Measurements from ENCODE around the gene CES1. TPM values are rescaled to one million over a fixed set of nuclear protein-coding genes. Genes with fewer than 3 reads are reported as not detected.

CES1 gene
- total RNA-seq, 1 experiment from 2014 or later, result 1.5 TPM

DNA sequence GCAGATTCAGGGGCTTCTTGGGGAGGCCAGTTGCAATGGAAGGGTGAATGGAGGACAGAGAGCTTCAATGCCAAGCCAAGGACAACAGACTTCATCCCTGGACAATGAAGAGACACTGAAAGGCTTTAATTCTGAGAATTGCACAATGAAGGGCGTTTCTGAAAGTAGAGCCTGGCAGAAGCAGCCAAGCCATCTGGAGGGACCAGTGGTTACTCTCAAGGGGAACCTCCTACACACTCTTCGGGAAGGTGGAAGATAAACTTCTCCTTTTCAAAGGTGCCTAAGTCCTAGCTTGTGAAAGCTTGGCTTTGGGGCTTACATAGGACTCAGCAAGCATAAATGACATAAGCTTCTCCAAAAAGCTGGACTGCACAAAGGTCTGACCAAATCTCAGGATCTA lies 6.2 kb upstream of the CES1 start:
- Mint-ChIP-seq H3K9me3 (no peaks in the 10 kb centered on the region), H3K27ac (no peak overlapping the region), H3K27me3 (ENCODE audit: low read depth) (no peaks in the 10 kb centered on the region), H3K36me3 (no peaks in the 10 kb centered on the region), H3K4me1 (peaks cover 7% of the 10 kb centered on the region; the same call in 1 of the 2 replicates), H3K4me3 (no peak overlapping the region)
- POLR2A ChIA-PET, result no interaction called here
- TF ChIP-seq, protein P1, sequence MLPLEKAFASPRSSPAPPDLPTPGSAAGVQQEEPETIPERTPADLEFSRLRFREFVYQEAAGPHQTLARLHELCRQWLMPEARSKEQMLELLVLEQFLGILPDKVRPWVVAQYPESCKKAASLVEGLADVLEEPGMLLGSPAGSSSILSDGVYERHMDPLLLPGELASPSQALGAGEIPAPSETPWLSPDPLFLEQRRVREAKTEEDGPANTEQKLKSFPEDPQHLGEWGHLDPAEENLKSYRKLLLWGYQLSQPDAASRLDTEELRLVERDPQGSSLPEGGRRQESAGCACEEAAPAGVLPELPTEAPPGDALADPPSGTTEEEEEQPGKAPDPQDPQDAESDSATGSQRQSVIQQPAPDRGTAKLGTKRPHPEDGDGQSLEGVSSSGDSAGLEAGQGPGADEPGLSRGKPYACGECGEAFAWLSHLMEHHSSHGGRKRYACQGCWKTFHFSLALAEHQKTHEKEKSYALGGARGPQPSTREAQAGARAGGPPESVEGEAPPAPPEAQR (CRISPR knock-in tag; IDR thresholded peaks at IDR 0.05), result no peak
- no peak for TF ChIP-seq RORB (CRISPR knock-in tag; IDR thresholded peaks at IDR 0.05)
- TF ChIP-seq RELA (CRISPR knock-in tag; IDR thresholded peaks at IDR 0.05; ENCODE audit: borderline replicate concordance), result no peak
- TF ChIP-seq, protein P2, sequence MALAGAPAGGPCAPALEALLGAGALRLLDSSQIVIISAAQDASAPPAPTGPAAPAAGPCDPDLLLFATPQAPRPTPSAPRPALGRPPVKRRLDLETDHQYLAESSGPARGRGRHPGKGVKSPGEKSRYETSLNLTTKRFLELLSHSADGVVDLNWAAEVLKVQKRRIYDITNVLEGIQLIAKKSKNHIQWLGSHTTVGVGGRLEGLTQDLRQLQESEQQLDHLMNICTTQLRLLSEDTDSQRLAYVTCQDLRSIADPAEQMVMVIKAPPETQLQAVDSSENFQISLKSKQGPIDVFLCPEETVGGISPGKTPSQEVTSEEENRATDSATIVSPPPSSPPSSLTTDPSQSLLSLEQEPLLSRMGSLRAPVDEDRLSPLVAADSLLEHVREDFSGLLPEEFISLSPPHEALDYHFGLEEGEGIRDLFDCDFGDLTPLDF (CRISPR knock-in tag; IDR thresholded peaks at IDR 0.05), result no peak
- TF ChIP-seq PRRX2 (CRISPR knock-in tag; IDR thresholded peaks at IDR 0.05), result no peak
- no peak for TF ChIP-seq ATF1 (CRISPR knock-in tag; IDR thresholded peaks at IDR 0.05)
- no peak for TF ChIP-seq ESRRA (CRISPR knock-in tag; IDR thresholded peaks at IDR 0.05; ENCODE audit: borderline replicate concordance)
- TF ChIP-seq TP53 (CRISPR knock-in tag; IDR thresholded peaks at IDR 0.05), result no peak
- TF ChIP-seq, protein P3, sequence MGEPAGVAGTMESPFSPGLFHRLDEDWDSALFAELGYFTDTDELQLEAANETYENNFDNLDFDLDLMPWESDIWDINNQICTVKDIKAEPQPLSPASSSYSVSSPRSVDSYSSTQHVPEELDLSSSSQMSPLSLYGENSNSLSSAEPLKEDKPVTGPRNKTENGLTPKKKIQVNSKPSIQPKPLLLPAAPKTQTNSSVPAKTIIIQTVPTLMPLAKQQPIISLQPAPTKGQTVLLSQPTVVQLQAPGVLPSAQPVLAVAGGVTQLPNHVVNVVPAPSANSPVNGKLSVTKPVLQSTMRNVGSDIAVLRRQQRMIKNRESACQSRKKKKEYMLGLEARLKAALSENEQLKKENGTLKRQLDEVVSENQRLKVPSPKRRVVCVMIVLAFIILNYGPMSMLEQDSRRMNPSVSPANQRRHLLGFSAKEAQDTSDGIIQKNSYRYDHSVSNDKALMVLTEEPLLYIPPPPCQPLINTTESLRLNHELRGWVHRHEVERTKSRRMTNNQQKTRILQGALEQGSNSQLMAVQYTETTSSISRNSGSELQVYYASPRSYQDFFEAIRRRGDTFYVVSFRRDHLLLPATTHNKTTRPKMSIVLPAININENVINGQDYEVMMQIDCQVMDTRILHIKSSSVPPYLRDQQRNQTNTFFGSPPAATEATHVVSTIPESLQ (CRISPR knock-in tag; IDR thresholded peaks at IDR 0.05), result no peak
- TF ChIP-seq ZNF671 (CRISPR knock-in tag; IDR thresholded peaks at IDR 0.05), result no peak
- CTCF ChIA-PET, result interaction anchor here (1.0 to 1.5 kb wide), 2 partner anchors 126 to 375 kb away, joined by 5 to 8 read pairs; no protein-coding TSS in a partner anchor
- ATAC-seq (no peak), DNase-seq (ENCODE audit: low spot score) (no peak)

DNA sequence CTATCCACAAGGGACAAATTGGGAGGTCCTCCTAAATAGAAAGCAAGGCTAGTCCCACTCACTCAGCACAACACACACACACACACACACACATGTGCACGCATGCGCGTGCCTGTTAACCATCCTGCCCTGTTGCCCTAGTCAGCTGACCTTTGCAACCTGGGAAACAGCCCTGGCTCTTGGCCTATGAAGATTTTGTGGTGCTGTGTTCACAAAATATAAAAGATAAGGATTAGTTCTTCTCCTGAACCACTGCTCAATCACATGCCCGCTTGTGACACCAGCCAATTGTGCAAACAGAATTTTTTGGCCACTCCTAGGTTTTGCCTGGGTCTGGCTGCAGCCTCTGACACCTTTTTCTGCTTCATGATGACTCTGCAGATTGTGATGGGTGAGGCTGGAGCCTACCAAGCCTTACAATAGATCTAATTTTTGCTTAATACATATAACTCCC lies 3.3 kb upstream of the CES1 start:
- no peak for TF ChIP-seq NFYB (CRISPR knock-in tag; conservative IDR thresholded peaks at IDR 0.05; ENCODE audit: low read depth)
- TF ChIP-seq ZNF232 (CRISPR knock-in tag; IDR thresholded peaks at IDR 0.05), result no peak
- TF ChIP-seq, protein P4, sequence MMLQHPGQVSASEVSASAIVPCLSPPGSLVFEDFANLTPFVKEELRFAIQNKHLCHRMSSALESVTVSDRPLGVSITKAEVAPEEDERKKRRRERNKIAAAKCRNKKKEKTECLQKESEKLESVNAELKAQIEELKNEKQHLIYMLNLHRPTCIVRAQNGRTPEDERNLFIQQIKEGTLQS (CRISPR knock-in tag; conservative IDR thresholded peaks at IDR 0.05), result no peak
- TF ChIP-seq NR2C2 (CRISPR knock-in tag; IDR thresholded peaks at IDR 0.05), result no peak
- TF ChIP-seq, protein P5, sequence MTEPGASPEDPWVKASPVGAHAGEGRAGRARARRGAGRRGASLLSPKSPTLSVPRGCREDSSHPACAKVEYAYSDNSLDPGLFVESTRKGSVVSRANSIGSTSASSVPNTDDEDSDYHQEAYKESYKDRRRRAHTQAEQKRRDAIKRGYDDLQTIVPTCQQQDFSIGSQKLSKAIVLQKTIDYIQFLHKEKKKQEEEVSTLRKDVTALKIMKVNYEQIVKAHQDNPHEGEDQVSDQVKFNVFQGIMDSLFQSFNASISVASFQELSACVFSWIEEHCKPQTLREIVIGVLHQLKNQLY (CRISPR knock-in tag; IDR thresholded peaks at IDR 0.05), result no peak
- no peak for TF ChIP-seq ZNF671 (CRISPR knock-in tag; IDR thresholded peaks at IDR 0.05)
- no peak for TF ChIP-seq ZNF423 (CRISPR knock-in tag; IDR thresholded peaks at IDR 0.05)
- no peak for TF ChIP-seq MXD4 (CRISPR knock-in tag; IDR thresholded peaks at IDR 0.05; ENCODE audit: borderline replicate concordance)
- TF ChIP-seq, protein P6, sequence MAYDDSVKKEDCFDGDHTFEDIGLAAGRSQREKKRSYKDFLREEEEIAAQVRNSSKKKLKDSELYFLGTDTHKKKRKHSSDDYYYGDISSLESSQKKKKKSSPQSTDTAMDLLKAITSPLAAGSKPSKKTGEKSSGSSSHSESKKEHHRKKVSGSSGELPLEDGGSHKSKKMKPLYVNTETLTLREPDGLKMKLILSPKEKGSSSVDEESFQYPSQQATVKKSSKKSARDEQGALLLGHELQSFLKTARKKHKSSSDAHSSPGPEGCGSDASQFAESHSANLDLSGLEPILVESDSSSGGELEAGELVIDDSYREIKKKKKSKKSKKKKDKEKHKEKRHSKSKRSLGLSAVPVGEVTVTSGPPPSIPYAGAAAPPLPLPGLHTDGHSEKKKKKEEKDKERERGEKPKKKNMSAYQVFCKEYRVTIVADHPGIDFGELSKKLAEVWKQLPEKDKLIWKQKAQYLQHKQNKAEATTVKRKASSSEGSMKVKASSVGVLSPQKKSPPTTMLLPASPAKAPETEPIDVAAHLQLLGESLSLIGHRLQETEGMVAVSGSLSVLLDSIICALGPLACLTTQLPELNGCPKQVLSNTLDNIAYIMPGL (CRISPR knock-in tag; IDR thresholded peaks at IDR 0.05), result no peak
- TF ChIP-seq GRHL2 (CRISPR knock-in tag; IDR thresholded peaks at IDR 0.05; ENCODE audit: insufficient replicate concordance, severe bottlenecking), result no peak
- ChIA-PET POLR2A (no interaction called here), CTCF (no interaction called here)
- Mint-ChIP-seq H3K27ac (no peak overlapping the region), H3K27me3 (ENCODE audit: low read depth) (peaks cover 8% of the 10 kb centered on the region), H3K4me3 (no peak overlapping the region), H3K9me3 (no peaks in the 10 kb centered on the region), H3K36me3 (no peaks in the 10 kb centered on the region), H3K4me1 (no peaks in the 10 kb centered on the region)
- no peak for ATAC-seq
- DNase-seq (ENCODE audit: low spot score), result no peak
